Measurements from ENCODE around the gene RUSC2.
"Not testable (repeated sequence)": the region's sequence is repeated elsewhere in the genome, so short reads cannot be mapped to it uniquely, and the experiment has no call there.

RUSC2 gene

DNA sequence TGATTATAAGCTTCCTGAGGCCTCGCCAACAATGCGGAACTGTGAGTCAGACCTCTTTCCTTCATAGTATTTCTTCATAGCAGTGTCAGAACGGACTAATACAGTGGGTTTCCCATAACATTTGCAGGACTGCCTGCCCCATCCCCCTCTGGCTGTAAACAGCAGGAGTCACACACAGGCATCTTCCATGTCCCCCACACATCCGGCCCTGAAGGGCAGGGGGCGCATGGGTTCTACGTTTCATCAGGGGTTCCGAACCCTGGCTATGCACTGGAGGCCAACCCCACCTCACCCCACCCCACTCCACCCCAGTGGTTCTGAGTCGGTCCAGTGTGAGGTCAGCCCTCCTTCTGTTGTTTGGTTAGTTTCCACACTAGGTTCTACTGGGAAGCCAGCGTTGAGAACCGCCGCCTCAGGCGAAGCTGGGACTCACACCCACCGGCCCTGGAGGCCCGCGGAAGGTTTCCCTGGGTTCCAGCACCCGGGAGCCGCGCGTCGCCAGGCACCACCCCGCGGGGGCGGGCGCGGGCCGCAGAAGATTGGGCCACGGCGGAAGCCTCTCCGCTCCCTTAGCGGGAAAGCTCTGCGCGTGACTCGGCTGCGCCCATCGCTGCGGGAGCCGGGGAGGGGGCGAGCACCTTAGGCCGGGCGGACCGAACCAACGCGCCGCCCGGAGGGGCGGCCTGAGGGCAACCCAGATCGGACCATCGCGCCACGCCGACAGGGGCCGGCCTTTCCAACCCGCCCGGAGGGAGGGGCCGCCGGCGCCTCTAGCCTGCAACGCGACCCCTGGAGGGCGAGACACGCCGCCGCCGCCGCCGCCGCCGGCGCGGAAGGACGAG lies at the start of gene RUSC2:
TSS of gene RUSC2 (plus strand) at position 799 of the 842 bp plus-strand sequence. CDS start 56,411 bp downstream, outside the sequence.
- DNase-seq (ENCODE audit: low read depth in 4 of 4, low spot score in 1 of 4): peak in 3 of 4 experiments; percentile 19 to 42 (median 23)

GRCh38 chr9:35446012-35446411 lies 43.9 kb upstream of the RUSC2 start:
- no peak for DNase-seq (ENCODE audit: low read depth in 4 of 4, low spot score in 1 of 4)

DNA sequence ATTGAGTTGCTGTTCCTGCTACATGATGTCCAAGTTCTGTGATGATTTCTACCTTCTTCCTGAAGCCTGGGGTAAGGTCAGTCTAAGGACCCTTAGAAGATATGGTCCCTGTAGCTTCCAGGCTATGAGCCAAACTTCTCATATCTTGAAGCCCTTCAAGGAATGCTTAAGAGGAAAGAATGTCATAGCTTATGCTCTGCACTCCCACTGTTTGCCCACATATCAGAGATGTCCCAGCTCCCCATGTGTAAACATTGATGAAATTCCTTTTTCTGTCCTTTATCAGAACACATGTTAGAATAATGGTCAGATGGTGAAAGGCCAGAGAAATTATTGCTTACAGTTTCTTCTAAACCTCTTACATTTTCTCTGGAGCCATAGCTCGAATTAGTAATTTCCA lies 41.4 kb upstream of the RUSC2 start:
- DNase-seq (ENCODE audit: low read depth in 4 of 4, low spot score in 1 of 4): no peak

DNA sequence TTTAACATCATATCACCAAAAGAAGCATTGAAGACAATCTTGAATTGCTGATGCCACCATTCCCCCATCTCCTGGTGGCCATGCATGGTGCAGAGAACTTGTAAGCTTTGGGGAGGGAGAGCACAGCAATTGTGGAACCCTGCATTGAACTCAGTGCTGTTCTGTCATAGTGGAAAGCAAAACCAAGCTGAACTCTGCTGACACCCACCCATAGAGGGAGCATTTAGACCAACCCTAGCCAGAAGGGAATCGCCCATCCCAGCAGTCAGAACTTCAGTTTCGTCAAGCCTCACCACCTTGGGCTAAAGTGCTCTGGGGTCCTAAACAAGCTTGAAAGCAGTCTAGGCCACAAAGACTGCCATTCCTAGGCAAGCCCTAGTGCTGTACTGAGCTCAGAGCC lies 37.4 kb upstream of the RUSC2 start:
- no peak for DNase-seq (ENCODE audit: low read depth in 4 of 4, low spot score in 1 of 4)

GRCh38 chr9:35453786-35454185 lies 36.1 kb upstream of the RUSC2 start:
- DNase-seq (ENCODE audit: low read depth in 4 of 4, low spot score in 1 of 4): no peak

DNA sequence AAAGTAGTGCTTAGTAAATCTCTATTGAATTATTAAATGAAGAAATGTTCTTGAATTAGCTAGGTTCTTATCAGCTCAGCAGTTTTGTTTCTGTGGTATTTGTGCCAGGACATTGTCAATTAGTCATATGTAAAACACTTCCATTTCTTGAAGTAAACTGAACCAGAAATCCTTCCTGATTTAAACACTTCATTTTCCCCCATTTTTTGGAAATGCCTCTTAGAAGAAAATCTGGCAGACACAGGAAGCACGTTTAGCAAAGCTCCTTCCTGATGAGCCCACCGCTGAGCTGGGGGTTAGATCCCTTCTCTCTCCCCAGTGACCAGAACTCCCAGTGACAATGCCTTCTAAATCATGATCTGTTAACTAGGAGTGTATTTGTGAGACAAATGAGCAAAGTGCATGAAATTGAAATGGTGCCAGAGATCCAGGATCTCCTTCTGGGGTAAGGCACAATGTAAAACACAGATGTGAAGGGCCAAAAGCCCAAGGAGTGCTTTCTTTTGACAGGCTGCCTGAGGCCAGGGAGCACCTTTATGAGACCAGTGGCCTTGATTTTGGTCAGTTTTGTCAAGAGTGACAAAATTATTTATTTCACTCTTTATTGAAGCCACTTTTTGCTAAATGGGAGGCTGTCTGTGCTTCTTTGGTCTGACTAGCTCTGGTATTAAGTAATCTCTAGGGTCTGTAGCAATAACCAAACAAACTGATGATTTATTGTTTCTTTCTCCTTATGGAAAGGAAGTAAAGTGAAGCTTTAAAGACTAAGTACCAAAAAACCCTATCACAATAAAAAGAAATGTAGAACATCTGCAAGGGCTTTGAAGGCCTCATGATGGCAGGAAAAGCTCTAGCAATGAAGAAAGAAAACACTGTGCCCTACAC lies 25.5 kb upstream of the RUSC2 start:
- no peak for DNase-seq (ENCODE audit: low read depth in 4 of 4, low spot score in 1 of 4)

DNA sequence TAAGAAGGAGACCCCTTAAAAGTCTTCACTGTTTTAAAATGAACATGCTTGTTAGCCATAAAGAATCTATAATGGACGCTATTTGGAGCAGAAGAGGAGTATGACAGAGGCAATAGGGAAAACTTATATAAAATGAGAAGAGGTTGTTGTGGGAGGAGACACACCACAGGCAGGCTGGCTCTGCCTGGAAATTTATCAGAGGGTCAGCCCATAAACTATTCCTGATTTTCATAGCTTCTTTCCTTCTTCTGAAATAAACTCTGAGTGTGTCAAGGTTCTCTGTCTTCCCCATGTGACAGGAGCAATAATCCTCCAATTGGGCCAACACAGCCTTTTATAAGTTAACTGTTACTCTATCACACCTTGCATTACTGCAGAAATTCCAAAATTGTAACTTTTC lies 19.6 kb upstream of the RUSC2 start:
- DNase-seq (ENCODE audit: low read depth in 4 of 4, low spot score in 1 of 4): no peak

DNA sequence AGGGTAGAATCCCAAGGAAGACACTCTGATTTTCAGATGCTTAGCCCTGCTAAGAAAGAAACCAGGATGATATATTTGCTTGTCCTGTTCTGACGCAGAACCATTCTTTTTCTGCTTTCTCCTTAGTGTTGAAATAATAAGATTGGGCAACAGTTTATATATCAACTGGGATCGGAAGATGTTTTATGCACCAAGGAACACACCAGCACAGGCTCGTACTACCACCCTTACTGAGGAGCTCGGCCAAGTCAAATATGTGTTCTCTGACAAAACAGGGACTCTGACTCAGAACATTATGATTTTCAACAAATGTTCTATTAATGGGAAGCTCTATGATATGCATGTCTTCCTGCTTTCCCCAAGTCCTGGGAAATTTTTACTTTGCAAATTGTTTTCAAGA lies 19.0 kb upstream of the RUSC2 start:
- no peak for DNase-seq (ENCODE audit: low read depth in 4 of 4, low spot score in 1 of 4)

DNA sequence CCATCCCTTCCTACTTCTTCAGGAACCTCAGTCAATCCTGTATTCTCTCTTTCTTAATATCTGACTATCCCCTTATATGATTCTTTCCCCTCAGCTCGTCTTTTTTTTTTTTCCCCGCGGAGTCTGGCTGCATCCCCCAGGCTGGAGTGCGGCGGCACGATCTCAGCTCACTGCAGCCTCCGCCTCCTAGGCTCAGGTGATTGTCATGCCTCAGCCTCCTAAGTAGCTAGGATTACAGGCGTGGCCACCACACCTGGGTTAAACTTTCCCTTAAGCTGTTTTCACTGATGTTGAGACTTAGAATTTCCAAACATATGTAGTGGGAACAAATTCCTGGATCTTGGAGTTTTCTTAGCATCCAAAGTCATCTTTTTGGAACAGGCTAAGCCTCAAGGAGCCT lies 13.3 kb upstream of the RUSC2 start:
- no peak for DNase-seq (ENCODE audit: low read depth in 4 of 4, low spot score in 1 of 4)

- DNase-seq (ENCODE audit: low read depth in 4 of 4, low spot score in 1 of 4): not testable (repeated sequence)
These were observed 12.6 kb upstream of the RUSC2 start for GRCh38 chr9:35477211-35477855.

DNA sequence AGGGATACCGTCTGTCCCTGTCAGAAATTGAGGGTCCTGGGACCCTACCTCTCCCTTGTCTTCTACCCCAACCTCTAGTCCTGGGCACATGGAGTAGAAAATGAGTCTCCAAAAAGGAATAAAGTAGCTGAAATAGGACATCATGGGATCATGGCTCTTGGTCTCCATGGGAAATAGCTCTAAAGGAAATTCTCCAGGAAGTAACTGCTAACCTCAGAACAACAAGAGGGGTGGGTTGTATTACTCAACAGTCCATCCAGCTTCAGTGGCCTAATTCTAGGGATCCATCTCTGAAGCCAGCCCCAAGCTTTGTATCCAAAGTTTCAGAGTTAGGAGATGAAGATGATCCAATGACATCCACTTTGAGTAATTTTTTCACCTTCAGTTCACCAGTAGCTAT lies 11.0 kb upstream of the RUSC2 start:
- no peak for DNase-seq (ENCODE audit: low read depth in 4 of 4, low spot score in 1 of 4)

DNA sequence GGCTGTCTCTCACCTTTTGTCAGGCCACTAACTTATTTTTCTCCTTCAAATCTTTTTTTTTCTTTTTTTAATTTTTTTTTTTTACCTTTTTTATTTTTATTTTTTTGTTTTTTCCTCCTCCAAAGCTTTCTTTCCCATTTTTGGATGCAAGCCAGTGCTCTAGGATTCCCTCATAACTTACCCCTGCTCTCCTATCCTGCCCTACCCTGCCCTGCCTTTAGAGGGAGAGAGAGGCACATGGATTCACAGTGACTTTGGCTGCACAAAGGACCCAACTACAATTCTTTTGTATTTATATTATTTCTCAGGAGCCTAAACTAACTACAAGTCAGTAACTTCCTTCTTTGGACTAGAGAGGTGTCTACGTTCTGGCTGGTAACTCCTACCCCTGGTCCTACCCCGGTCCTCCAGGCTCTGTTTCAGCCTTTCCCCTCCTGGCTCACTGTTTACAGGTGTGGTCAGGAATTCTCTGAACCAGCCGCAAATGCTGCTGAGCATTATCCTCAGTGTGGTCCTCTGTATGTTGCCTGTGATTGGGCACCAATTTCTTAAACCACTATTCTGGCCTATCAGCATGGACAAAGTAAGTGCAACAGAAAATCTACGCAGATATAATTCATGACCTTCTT lies 8.4 kb upstream of the RUSC2 start:
- DNase-seq (ENCODE audit: low read depth in 4 of 4, low spot score in 1 of 4): no peak

DNA sequence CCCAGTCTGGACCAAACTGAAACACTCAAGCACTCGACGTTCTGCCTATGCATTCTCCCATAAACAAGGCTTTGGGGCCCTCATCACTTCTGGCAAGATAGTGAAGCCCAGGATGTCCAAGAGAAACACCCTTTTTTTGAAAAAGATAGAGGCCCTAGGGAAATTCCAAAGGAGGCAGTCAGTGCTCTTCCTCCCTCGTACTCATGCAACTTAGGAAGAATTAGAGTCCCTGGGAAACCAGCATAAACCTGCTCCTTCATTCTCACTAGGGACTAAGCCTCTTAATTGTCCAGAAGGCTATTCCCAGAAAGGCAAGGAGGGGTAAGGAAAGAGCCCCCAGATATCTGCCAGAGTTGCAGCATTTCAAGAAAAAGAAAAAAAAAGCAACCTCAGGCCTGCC lies 7.8 kb upstream of the RUSC2 start:
- no peak for DNase-seq (ENCODE audit: low read depth in 4 of 4, low spot score in 1 of 4)

GRCh38 chr9:35484406-35484805 lies 5.5 kb upstream of the RUSC2 start:
- no peak for DNase-seq (ENCODE audit: low read depth in 4 of 4, low spot score in 1 of 4)

GRCh38 chr9:35487081-35487480 lies 2.8 kb upstream of the RUSC2 start:
- DNase-seq (ENCODE audit: low read depth in 4 of 4, low spot score in 1 of 4): no peak

DNA sequence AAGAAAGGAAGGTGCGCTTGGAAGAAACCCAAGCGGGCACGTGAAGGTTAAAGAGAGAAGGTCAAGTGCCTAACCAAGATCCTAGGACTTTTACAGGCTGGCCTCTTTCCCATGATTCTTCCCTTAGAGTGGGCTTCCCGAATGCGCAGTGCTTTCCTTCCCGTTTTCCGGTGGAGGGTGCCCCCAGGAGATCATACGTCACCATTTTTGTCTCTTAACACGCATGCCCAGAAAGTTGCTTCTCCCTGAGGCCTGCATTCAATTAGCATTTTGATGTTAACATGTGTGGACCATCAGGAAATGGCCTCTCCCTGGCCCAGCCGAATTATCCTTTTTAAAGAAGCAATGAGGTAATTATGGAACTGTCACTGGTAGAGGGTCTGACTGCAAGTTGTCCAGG lies 1.9 kb upstream of the RUSC2 start:
- no peak for DNase-seq (ENCODE audit: low read depth in 4 of 4, low spot score in 1 of 4)

DNA sequence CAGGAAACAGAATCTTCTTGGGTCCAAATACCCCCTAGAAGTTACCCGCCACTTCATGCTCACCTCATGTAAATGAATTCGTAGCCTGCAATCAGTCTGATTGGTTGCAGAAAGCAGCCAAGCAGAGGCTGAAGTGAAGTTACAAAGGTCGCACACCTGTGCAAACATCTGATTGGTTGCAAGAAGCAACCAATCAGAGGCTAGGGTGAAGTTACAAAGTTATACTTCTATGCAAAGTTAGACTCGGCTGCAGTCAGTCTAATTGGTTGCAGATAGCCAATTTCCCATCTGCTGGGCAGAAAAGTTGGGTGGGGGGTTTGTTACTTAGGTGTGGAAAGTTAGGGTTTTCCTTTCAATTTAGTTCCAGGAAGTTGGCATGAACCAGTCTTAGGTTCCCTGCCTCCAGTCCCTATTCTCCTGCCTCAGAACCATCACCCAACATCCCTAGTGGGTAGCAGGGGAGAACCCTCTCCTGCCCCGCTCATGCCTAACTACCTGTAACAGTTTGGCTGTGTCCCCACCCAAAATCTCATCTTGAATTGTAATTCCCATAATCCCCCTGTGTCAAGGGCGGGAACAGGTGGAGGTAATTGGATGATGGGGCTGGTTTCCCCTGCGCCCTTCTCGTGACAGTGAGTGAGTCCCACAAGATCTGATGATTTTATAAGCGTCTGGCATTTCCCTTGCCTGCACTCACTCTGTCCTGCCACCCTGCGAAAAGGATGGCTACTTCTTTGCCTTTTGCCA lies 1.2 kb upstream of the RUSC2 start:
- no peak for DNase-seq (ENCODE audit: low read depth in 4 of 4, low spot score in 1 of 4)

DNA sequence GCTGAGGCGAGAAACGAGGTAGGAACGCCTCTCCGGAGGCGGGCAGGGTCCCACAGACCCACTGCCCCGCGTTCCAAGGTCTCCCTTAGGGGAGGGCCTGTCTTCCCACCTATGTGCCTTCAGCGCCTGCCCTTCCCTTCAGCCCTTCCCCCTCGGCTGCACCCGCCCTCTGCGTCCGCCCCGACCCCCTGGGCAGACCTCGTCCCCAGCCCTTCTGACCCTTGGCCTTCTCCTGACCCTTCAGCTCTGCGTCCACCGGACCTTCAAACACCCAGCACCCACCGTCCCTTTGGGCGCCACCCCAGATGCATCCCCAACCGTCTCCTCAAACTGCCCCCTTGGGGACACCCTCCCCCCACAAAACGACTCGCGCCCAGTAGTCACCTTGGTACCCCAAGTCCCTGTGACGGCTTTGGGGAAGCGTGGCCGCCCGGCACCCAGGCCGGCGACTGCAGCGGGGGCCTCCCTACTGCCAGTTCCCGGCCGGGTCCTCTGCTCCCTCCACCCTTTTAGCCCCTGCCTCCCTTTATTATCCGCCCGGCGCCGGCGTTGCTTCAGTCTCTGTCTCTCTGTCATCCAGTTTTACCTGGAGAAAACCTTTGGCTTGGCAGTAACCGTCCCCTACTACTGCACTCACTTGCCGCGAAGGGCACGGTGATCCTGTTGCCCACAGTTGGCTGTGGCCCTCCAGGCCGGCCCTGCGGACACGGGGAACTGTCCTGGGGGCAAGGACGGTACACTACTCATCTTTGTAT lies 421 bp downstream of the RUSC2 start:
- no peak for DNase-seq (ENCODE audit: low read depth in 4 of 4, low spot score in 1 of 4)

DNA sequence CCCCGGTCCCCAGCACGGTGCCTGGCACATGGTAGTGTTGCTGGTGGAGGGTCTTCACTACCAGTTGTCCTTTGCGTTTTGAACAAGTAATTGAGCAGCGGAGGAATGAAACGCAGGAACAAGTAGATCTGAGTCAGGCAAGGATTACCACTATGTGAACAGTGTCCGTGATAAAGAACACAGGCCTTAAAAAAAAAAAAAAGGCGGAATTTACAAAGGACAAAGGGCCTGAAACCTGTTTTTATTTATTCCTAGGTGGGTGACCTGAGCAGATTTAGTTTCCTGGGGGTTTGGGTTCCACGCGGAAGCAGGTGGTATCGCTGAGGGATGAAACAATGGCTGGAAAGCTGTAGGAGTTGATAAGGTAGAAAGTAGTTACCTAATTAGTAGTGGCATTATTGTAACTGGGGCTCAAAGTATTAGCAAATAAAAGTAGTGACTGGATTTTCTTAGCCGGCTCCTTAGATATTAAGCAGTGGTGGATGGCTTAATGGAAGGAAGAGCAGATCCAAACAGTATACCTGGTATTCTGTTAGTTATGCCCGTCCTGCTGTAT lies 1.1 kb downstream of the RUSC2 start:
- no peak for DNase-seq (ENCODE audit: low read depth in 4 of 4, low spot score in 1 of 4)

Data from stimulated activated CD4-positive, alpha-beta T cell treated with anti-CD3 and anti-CD28 coated beads, Interleukin-1b, Interleukin-23, amount 100 ng/mL, for 24 hours (primary cell).